Cardiac fibroblast (primary cell): ENCODE results near the gene LRRTM4.

Source experiments
- DNase-seq, 2 donors: peaks; one replicate each; pipeline versions ENCODE4 v3.0.0 to v3.0.0-alpha.2; 2010; ENCODE audit warnings: low read depth in 2 of 2
- H3K4me3 ChIP-seq, 2 donors: replicated peaks in 1 of 2; 1 replicate in 1 of 2; 2 replicates in 1 of 2; pipeline ENCODE4 v1.5.1; 2011; ENCODE audit warnings: low read depth in 2 of 2, low read length in 2 of 2, mild to moderate bottlenecking in 2 of 2, moderate library complexity in 1 of 2
- CTCF ChIP-seq: IDR thresholded peaks from one replicate; pipeline ENCODE4 v1.5.1; 2011; ENCODE audit warnings: low read depth, mild to moderate bottlenecking, low read length, inconsistent platforms

Gene LRRTM4

DNA sequence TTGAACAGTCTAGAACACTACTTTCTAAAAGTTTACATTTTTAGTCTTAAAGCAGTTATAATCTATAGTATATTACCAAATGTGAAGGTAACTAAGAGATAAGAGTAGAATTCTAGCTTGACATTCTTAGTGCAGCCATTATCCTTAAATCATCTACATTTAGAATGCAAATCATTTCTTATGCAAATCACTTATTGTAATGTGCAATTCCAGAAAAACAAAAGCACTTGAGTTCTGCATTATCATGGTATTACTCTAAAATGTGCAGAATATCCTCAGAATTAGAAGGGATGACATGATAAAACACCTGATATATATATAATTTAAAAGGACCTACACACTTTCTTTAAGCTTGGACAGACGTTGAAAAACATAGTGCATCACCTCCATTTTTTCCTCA lies 712 bp upstream of the LRRTM4 start:
- no peak overlapping the region for H3K4me3 ChIP-seq
- no peak for DNase-seq
- TF ChIP-seq CTCF, result no peak

DNA sequence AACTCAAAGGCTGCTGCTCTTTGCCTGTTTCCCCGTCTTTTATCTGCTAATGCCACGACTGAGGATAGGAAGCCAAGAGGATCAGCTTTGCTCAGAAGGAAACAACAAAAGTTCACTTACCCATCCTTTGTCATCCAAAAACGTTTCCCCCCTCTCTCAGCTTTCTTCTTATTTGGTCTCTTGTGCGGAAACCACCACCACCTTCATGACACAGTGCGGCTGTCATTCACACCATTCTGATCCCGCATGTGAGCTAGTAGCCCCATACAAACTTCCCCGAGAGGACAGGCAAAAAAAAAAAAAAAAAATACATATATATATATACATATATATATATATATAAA lies 656 bp downstream of the LRRTM4 start:
- no peak for DNase-seq
- H3K4me3 ChIP-seq, result no peak overlapping the region
- no peak for TF ChIP-seq CTCF

- no peak for TF ChIP-seq CTCF
- DNase-seq, result no peak
- no peak overlapping the region for H3K4me3 ChIP-seq
Measured at GRCh38 chr2:77520641-77521547, 1.3 kb downstream of the LRRTM4 start.

DNA sequence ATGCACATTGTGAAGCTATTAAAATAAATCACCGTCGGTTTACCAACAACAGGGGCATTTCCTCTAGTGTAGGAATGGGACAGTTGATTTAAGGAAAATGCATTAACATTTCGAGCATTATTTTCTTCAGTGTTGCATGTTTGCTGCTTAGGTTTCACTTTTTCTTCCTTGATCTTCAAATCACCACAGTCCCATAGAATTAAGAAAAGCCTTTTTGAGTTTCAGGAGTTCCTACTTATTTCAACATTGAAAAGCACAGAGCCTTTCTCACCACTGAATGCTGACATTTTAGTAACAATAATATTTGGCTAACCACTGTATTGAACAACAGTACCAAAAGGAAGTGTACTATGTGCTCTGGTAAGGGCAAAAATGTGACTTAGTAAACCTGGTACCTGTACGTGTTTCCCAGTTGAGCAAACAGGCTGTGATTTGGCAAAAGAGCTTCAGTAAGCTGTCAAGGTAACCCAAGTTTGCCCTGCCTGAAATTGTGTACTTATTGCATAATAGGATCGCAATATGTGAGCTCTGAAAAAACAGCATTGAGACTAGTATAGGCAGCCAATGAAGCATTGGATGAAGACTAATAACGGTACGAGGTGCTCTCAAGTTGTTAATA lies 2.2 kb downstream of the LRRTM4 start:
- DNase-seq, result no peak
- no peak overlapping the region for H3K4me3 ChIP-seq

GRCh38 chr2:77519164-77519887 lies 2.9 kb downstream of the LRRTM4 start:
- no peak overlapping the region for H3K4me3 ChIP-seq
- no peak for TF ChIP-seq CTCF
- no peak for DNase-seq

More for the DNA sequence above, 2.2 kb downstream of the LRRTM4 start:
- no peak for TF ChIP-seq CTCF

DNA sequence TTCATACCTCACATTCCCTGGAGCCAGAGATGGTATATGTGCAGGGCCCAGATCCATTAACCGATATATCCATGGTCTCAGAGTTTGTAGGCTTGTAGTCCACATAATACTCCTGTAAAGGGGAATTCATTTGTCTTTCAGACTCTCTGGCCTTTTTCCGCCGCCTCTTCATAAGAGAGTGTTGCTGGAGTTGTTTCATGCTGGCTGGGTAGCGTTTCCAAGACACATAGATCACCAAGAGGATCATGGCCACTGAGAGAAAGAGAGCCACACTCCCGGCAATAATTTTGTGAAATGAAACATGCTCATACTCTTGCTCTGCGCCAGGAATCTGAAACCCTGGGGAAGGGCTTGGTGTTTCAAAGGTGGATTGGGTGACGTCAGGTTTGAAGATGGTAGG lies 3.9 kb downstream of the LRRTM4 start:
- DNase-seq, result no peak
- no peak overlapping the region for H3K4me3 ChIP-seq
- TF ChIP-seq CTCF, result no peak
